ENCODE data around the gene VSTM4. TPM values are rescaled to one million over a fixed set of nuclear protein-coding genes. Genes with fewer than 3 reads are reported as not detected.

VSTM4 gene
- polyA plus RNA-seq, 1 of the 3 experiments (the other 2 are of a cell fraction): 0.39 TPM

- H3K9ac ChIP-seq: no peak overlapping the region
- no peaks in the 10 kb centered on the region for H3K9me3 ChIP-seq
- H3K27me3 ChIP-seq (ENCODE audit: insufficient read depth): no peaks in the 10 kb centered on the region
- H3K4me2 ChIP-seq: no peak overlapping the region
- no peaks in the 10 kb centered on the region for H3F3A ChIP-seq (replicated peaks; ENCODE audit: insufficient read depth)
- no peak for DNase-seq
- TF ChIP-seq IRF3 (IDR thresholded peaks at IDR 0.05; ENCODE audit: low read depth, low read length) (no peak), RAD21 (IDR thresholded peaks at IDR 0.05; ENCODE audit: low read length) (no peak), RFX5 (IDR thresholded peaks at IDR 0.05; ENCODE audit: low read length) (no peak), GATA2 (CRISPR knock-in tag; IDR thresholded peaks at IDR 0.05) (no peak), ELF1 (IDR thresholded peaks at IDR 0.05) (no peak), PBX3 (IDR thresholded peaks at IDR 0.05) (no peak), MXI1 (IDR thresholded peaks at IDR 0.05; ENCODE audit: low read depth, low read length) (no peak), EZH2phosphoT487 (IDR thresholded peaks at IDR 0.05; ENCODE audit: borderline replicate concordance, low read depth) (no peak), NRF1 (IDR thresholded peaks at IDR 0.05; ENCODE audit: low read depth, low read length) (no peak), USF2 (IDR thresholded peaks at IDR 0.05; ENCODE audit: borderline replicate concordance, low read depth, low read length) (no peak), RCOR1 (IDR thresholded peaks at IDR 0.05; ENCODE audit: low read length) (no peak), MEF2A (IDR thresholded peaks at IDR 0.05; ENCODE audit: borderline replicate concordance, low read depth) (no peak), POLR2AphosphoS5 (IDR thresholded peaks at IDR 0.05; ENCODE audit: low read depth, low read length) (no peak), CTCF (IDR thresholded peaks at IDR 0.05) (no peak)
- no peaks in the 10 kb centered on the region for H3K4me1 ChIP-seq (ENCODE audit: control insufficient read depth in 1 of 2, insufficient read depth in 2 of 2, low read depth in 1 of 2, low read length in 1 of 2)
- CTCF ChIA-PET: no interaction called here
- POLR2A ChIA-PET: no interaction called here
- H3K9me2 ChIP-seq: no peaks in the 10 kb centered on the region
- H2AFZ ChIP-seq (ENCODE audit: low read depth): no peak overlapping the region
- WGBS (ENCODE audit: low lambda C conversion rate): 52% methylated on average over 8 of the region's 8 CpGs
- H4K20me1 ChIP-seq (ENCODE audit: insufficient read depth): no peaks in the 10 kb centered on the region
- H3K36me3 ChIP-seq (replicated peaks in 1 of 2; ENCODE audit: control insufficient read depth in 1 of 2, insufficient read depth in 2 of 2, low read length in 1 of 2): no peaks in the 10 kb centered on the region
- no peak overlapping the region for H3K4me3 ChIP-seq (ENCODE audit: low read depth in 2 of 2, low read length in 1 of 2)
- H3K79me2 ChIP-seq (ENCODE audit: insufficient read depth): no peaks in the 10 kb centered on the region
- no peak overlapping the region for H3K27ac ChIP-seq (ENCODE audit: low read depth in 2 of 2, low read length in 1 of 2)
Measured at GRCh38 chr10:49099046-49099445, 16.3 kb downstream of the VSTM4 start.
